GM23248 (cell line): ENCODE data around the gene EPHA2. TPM values are rescaled to one million over a fixed set of nuclear protein-coding genes. Genes with fewer than 3 reads are reported as not detected.

ENCODE experiments used
- DNase-seq: peaks from one replicate; pipeline ENCODE4 v3.0.0-alpha.2; 2015
- H2AFZ ChIP-seq: fragments of 200-600 bp; sonication (generic); 2 replicates; pipeline ENCODE4 v1.6.1; 2016; ENCODE audit warnings: antibody characterized with exemption
- H3F3A ChIP-seq: fragments of 200-600 bp; sonication (generic); 2 replicates; pipeline ENCODE4 v1.6.1; 2016; ENCODE audit warnings: mild to moderate bottlenecking, antibody characterized with exemption, mixed run types; ENCODE audit not compliant: insufficient read depth
- H3K27ac ChIP-seq: fragments of 200-600 bp; sonication (generic); 2 replicates; pipeline ENCODE4 v1.5.1; 2016; ENCODE audit warnings: mild to moderate bottlenecking
- H3K27me3 ChIP-seq: fragments of 200-600 bp; sonication (generic); replicated peaks from 2 replicates; pipeline ENCODE4 v1.6.1; 2016; ENCODE audit warnings: mild to moderate bottlenecking; ENCODE audit not compliant: insufficient read depth
- H3K36me3 ChIP-seq: fragments of 200-600 bp; sonication (generic); 2 replicates; pipeline ENCODE4 v1.6.1; 2016; ENCODE audit warnings: low read depth, mild to moderate bottlenecking
- H3K4me1 ChIP-seq: fragments of 200-600 bp; sonication (generic); 2 replicates; pipeline ENCODE4 v1.6.1; 2016; ENCODE audit warnings: mild to moderate bottlenecking; ENCODE audit not compliant: insufficient read depth
- H3K4me2 ChIP-seq: fragments of 200-600 bp; sonication (generic); one replicate; pipeline ENCODE4 v1.6.1; 2016; ENCODE audit warnings: mild to moderate bottlenecking; ENCODE audit not compliant: unreplicated experiment
- H3K4me3 ChIP-seq: fragments of 200-600 bp; sonication (generic); 2 replicates; pipeline ENCODE4 v1.5.1; 2016; ENCODE audit warnings: mild to moderate bottlenecking
- H3K79me2 ChIP-seq: fragments of 200-600 bp; sonication (generic); 2 replicates; pipeline ENCODE4 v1.6.1; 2016; ENCODE audit warnings: mild to moderate bottlenecking; ENCODE audit not compliant: insufficient read depth
- H3K9ac ChIP-seq: fragments of 200-600 bp; sonication (generic); 2 replicates; pipeline ENCODE4 v1.6.1; 2016; ENCODE audit warnings: mild to moderate bottlenecking
- H3K9me2 ChIP-seq: fragments of 200-600 bp; sonication (generic); 2 replicates; pipeline ENCODE4 v1.6.1; 2016; ENCODE audit warnings: mixed run types, mild to moderate bottlenecking, moderate library complexity; ENCODE audit not compliant: insufficient read depth
- H3K9me3 ChIP-seq: fragments of 200-600 bp; sonication (generic); one replicate; pipeline ENCODE4 v1.6.1; 2017; ENCODE audit warnings: low read depth
- H4K20me1 ChIP-seq: fragments of 200-600 bp; sonication (generic); 2 replicates; pipeline ENCODE4 v1.6.0; 2016; ENCODE audit not compliant: insufficient read depth
- EZH2 ChIP-seq: fragments of 200-600 bp; sonication (generic); IDR thresholded peaks from 2 replicates; pipeline ENCODE4 v1.6.1; 2018; ENCODE audit warnings: antibody characterized with exemption, mild to moderate bottlenecking; ENCODE audit not compliant: insufficient read depth, poor library complexity, severe bottlenecking
- EZH2phosphoT487 ChIP-seq: fragments of 200-600 bp; sonication (generic); IDR thresholded peaks from 2 replicates; pipeline ENCODE4 v1.6.1; 2018; ENCODE audit warnings: antibody characterized with exemption, moderate library complexity, mild to moderate bottlenecking, low read depth; ENCODE audit not compliant: insufficient read depth
- WGBS, 2 experiments: methylation state at CpG; one replicate each; pipeline ENCODE4 v1.1.6; 2015 to 2017; ENCODE audit warnings: low lambda C conversion rate in 2 of 2, low coverage in 1 of 2; ENCODE audit errors: missing lambda C conversion rate in 2 of 2; 5-methylcytosine and 5-hydroxymethylcytosine counted together
- in situ Hi-C: fragments of 300-500 bp; cut with MboI; formaldehyde crosslinking; loops from 2 replicates; pipeline ENCODE4 v1.15.0; 2020
- polyA plus RNA-seq: library from polyadenylated mRNA; unstranded; fragments of >200 nt; fragmentation: Nextera tagmentation; extraction: Ambion mirVana; gene quantifications from 2 replicates; pipeline ENCODE4 v1.2.1, GENCODE V29; 2016
- total RNA-seq: library from RNA; depleted of rRNA; stranded (reverse); fragments of >200 nt; shearing (Covaris generic); gene quantifications from 2 replicates; pipeline ENCODE4 v1.2.3, GENCODE V29; 2014

The EPHA2 gene
- total and polyA plus RNA-seq, 2 experiments from 2014 or later, result 8.8 to 21.7 TPM

GRCh38 chr1:16187748-16188401 lies 32.0 kb upstream of the EPHA2 start:
- Histone ChIP-seq H3K9me2 (no peaks in the 10 kb centered on the region), H2AFZ (peak overlapping the region; percentile 42; the same call in 1 of the 2 replicates), H4K20me1 (no peaks in the 10 kb centered on the region), H3K27ac (no peak overlapping the region), H3K36me3 (no peaks in the 10 kb centered on the region), H3F3A (peaks cover 11% of the 10 kb centered on the region; the same call in 1 of the 2 replicates), H3K9me3 (no peaks in the 10 kb centered on the region), H3K4me1 (peaks cover 24% of the 10 kb centered on the region), H3K4me2 (peak overlapping the region; percentile 39), H3K27me3 (no peaks in the 10 kb centered on the region), H3K4me3 (no peak overlapping the region), H3K9ac (no peak overlapping the region), H3K79me2 (no peaks in the 10 kb centered on the region)
- DNase-seq, result peak; percentile 83
- 26 to 28% methylated on average over 15 of the region's 15 CpGs for WGBS, 2 experiments
- in situ Hi-C loops, result loop anchor here (5.0 kb wide), 1 partner anchor 111 kb away; no protein-coding TSS in a partner anchor
- TF ChIP-seq EZH2 (no peak), EZH2phosphoT487 (no peak)

GRCh38 chr1:16186655-16187235 lies 30.9 kb upstream of the EPHA2 start:
- Histone ChIP-seq H3K9me2 (no peaks in the 10 kb centered on the region), H2AFZ (no peak overlapping the region), H3K4me2 (no peak overlapping the region), H3K4me1 (peaks cover 34% of the 10 kb centered on the region), H3K36me3 (no peaks in the 10 kb centered on the region), H4K20me1 (no peaks in the 10 kb centered on the region), H3K4me3 (no peak overlapping the region), H3K9ac (no peak overlapping the region), H3K27ac (no peak overlapping the region), H3F3A (peaks cover 20% of the 10 kb centered on the region), H3K79me2 (no peaks in the 10 kb centered on the region), H3K27me3 (no peaks in the 10 kb centered on the region), H3K9me3 (no peaks in the 10 kb centered on the region)
- 91 to 92% methylated on average over 9 of the region's 9 CpGs for WGBS, 2 experiments
- TF ChIP-seq EZH2 (no peak), EZH2phosphoT487 (no peak)
- in situ Hi-C loops, result loop anchor here (5.0 kb wide), 1 partner anchor 109 kb away; no protein-coding TSS in a partner anchor
- no peak for DNase-seq

GRCh38 chr1:16184557-16185303 lies 28.9 kb upstream of the EPHA2 start:
- no peaks in the 10 kb centered on the region for H3K9me2 ChIP-seq
- no peak for TF ChIP-seq EZH2
- no peak for TF ChIP-seq EZH2phosphoT487
- 86 to 87% methylated on average over 10 of the region's 10 CpGs for WGBS, 2 experiments
- H3K36me3 ChIP-seq, result no peaks in the 10 kb centered on the region
- DNase-seq, result no peak
- H3K9ac ChIP-seq, result no peak overlapping the region
- in situ Hi-C loops, result loop anchor here (5.0 kb wide), 1 partner anchor 107 kb away; no protein-coding TSS in a partner anchor
- H3K27ac ChIP-seq, result no peak overlapping the region
- no peak overlapping the region for H2AFZ ChIP-seq
- H4K20me1 ChIP-seq, result no peaks in the 10 kb centered on the region
- H3K4me3 ChIP-seq, result no peak overlapping the region
- peaks cover 15% of the 10 kb centered on the region for H3F3A ChIP-seq
- no peaks in the 10 kb centered on the region for H3K9me3 ChIP-seq
- no peaks in the 10 kb centered on the region for H3K27me3 ChIP-seq
- no peak overlapping the region for H3K4me2 ChIP-seq
- peaks cover 49% of the 10 kb centered on the region for H3K4me1 ChIP-seq
- no peaks in the 10 kb centered on the region for H3K79me2 ChIP-seq

GRCh38 chr1:16183765-16184556 lies 28.1 kb upstream of the EPHA2 start:
- no peak overlapping the region for H2AFZ ChIP-seq
- H3K4me1 ChIP-seq, result peaks cover 45% of the 10 kb centered on the region
- H3K27ac ChIP-seq, result no peak overlapping the region
- no peaks in the 10 kb centered on the region for H3K36me3 ChIP-seq
- no peaks in the 10 kb centered on the region for H3K9me3 ChIP-seq
- 82 to 84% methylated on average over 19 of the region's 19 CpGs for WGBS, 2 experiments
- H3K79me2 ChIP-seq, result no peaks in the 10 kb centered on the region
- H3F3A ChIP-seq, result peaks cover 15% of the 10 kb centered on the region
- H3K27me3 ChIP-seq, result no peaks in the 10 kb centered on the region
- H3K4me3 ChIP-seq, result no peak overlapping the region
- no peaks in the 10 kb centered on the region for H3K9me2 ChIP-seq
- no peak for TF ChIP-seq EZH2
- no peak for TF ChIP-seq EZH2phosphoT487
- H3K4me2 ChIP-seq, result peak overlapping the region; percentile 24
- H4K20me1 ChIP-seq, result no peaks in the 10 kb centered on the region
- H3K9ac ChIP-seq, result no peak overlapping the region
- DNase-seq, result no peak
- in situ Hi-C loops, result no loop called here
